HG03565 (cell line): Measurements from ENCODE around the gene SV2B.

Source experiments
- ATAC-seq: cut with Tn5 transposase; IDR thresholded peaks from one replicate; pipeline ENCODE4 v1.9.1; 2021; ENCODE audit warnings: mild to moderate bottlenecking, moderate library complexity; ENCODE audit not compliant: unreplicated experiment

The SV2B gene

DNA sequence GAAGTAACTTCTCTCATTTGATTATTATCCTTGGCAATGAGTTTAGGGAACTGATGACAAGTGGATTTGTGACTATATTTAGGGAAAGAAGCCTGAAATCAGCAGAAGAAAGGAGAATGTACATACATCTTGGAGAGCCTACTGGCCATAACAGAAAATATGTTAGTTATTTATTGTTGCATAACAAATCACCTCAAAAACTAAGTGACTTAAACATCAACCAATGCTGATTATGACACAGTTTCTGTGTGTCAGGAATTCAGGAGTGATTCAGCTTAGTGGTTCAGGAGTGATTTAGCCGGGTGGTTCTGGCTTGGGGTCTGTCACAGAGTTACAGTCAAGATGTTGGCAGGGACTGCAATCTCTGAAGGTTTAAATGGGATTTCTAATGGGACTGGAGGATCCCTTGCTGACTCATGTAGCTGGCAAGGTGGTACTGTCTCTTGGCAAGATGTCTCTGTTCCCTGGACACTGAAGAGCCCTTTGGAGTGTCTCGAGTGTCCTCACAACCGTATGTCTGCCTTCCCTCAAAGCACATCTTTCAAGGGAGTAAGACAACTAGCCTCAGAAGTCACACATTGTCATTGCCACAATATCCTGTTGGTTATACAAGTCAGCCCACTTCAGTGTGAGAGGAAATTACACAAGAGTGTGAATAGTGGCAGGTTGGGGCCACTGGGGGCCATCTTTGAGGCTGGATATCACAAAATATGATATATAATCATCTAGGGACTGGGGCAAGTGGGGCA, 248.9 kb downstream of the SV2B start:
- ATAC-seq, result no peak
